HCT116 (cell line): ENCODE measurements around the gene GNB1. TPM values are rescaled to one million over a fixed set of nuclear protein-coding genes. Genes with fewer than 3 reads are reported as not detected.

Source experiments
- ATAC-seq: fragments of 200-7000 bp; cut with Tn5 transposase; 2 replicates; pipeline ENCODE4 v1.9.1; 2020; ENCODE audit warnings: mild to moderate bottlenecking, moderate library complexity
- BruUV-seq: library from RNA; stranded (reverse); fragments of 400-500 nt; replicated peaks from 2 replicates; lab custom pipeline; 2021; lab: Mats Ljungman, UMichigan
- CTCF ChIA-PET: fragments of 300-600 bp; sonication (Branson Sonifier 250); formaldehyde crosslinking; loops from one replicate; lab custom pipeline; 2021; ENCODE audit warnings: antibody characterized with exemption; lab: Charles Lee
- POLR2A ChIA-PET: fragments of 300-600, 350-600 bp; sonication (Branson Sonifier 250); formaldehyde crosslinking; loops from one replicate; lab custom pipeline; 2021; ENCODE audit warnings: antibody characterized with exemption; lab: Charles Lee
- RAD21 ChIA-PET, 2 experiments: fragments of 300-600 bp; sonication (Branson Sonifier 250); formaldehyde crosslinking; loops; one replicate each; lab custom pipeline; 2023; ENCODE audit warnings: low total read pairs in 2 of 2; ENCODE audit not compliant: uncharacterized antibody in 2 of 2, unreplicated experiment in 2 of 2, low non-redundant PET in 1 of 2; lab: Charles Lee
- DNase-seq: peaks from one replicate; pipeline ENCODE4 v3.0.0-alpha.2; 2010; ENCODE audit warnings: low read depth, low spot score
- H2AFZ ChIP-seq: fragments of 200-600 bp; shearing (Covaris generic), sonication (generic); 2 replicates; pipeline ENCODE4 v1.6.1; 2017; ENCODE audit warnings: low read depth, mixed run types, mixed read lengths, antibody characterized with exemption, low read length; ENCODE audit not compliant: poor library complexity, severe bottlenecking
- H3K27ac ChIP-seq: 2 replicates; pipeline ENCODE4 v1.5.1; 2012; ENCODE audit warnings: low read depth, low read length
- H3K27me3 ChIP-seq: fragments of 200-600 bp; sonication (generic); 2 replicates; pipeline ENCODE4 v1.6.1; 2016; ENCODE audit warnings: mixed run types, low read length, mixed read lengths; ENCODE audit not compliant: insufficient read depth
- H3K36me3 ChIP-seq, 2 experiments: fragments of 200-500 bp in 1 of 2; fragments of 200-600 bp in 1 of 2; sonication (Bioruptor generic) in 1 of 2; sonication (generic) in 1 of 2; 2 replicates each; pipeline versions ENCODE4 v1.5.1 to v1.6.1; 2014 to 2016; ENCODE audit warnings: low read length in 2 of 2, inconsistent platforms in 1 of 2, mixed read lengths in 1 of 2, mixed run types in 1 of 2; ENCODE audit not compliant: insufficient read depth in 2 of 2, control insufficient read depth in 1 of 2
- H3K4me1 ChIP-seq, 2 experiments: fragments of 200-600 bp in 1 of 2; sonication (generic) in 1 of 2; 2 replicates each; pipeline versions ENCODE4 v1.5.1 to v1.6.1; 2012 to 2017; ENCODE audit warnings: low read length in 2 of 2, inconsistent platforms in 1 of 2, mild to moderate bottlenecking in 1 of 2, mixed read lengths in 1 of 2, mixed run types in 1 of 2, moderate library complexity in 1 of 2; ENCODE audit not compliant: insufficient read depth in 2 of 2, control insufficient read depth in 1 of 2
- H3K4me2 ChIP-seq: fragments of 200-600 bp; sonication (generic); 2 replicates; pipeline ENCODE4 v1.6.1; 2017; ENCODE audit warnings: mixed run types, low read length, mixed read lengths
- H3K4me3 ChIP-seq, 2 experiments: fragments of 200-600 bp in 1 of 2; sonication (generic) in 1 of 2; replicated peaks in 1 of 2; 2 replicates each; pipeline ENCODE4 v1.5.1; 2011 to 2016; ENCODE audit warnings: low read length in 2 of 2, control low read depth in 1 of 2, low read depth in 1 of 2, mild to moderate bottlenecking in 1 of 2, mixed read lengths in 1 of 2, mixed run types in 1 of 2
- H3K79me2 ChIP-seq: fragments of 200-600 bp; sonication (generic); 2 replicates; pipeline ENCODE4 v1.6.1; 2017; ENCODE audit warnings: mild to moderate bottlenecking, mixed run types, low read length, moderate library complexity, mixed read lengths; ENCODE audit not compliant: insufficient read depth
- H3K9ac ChIP-seq: fragments of 200-600 bp; sonication (generic); 2 replicates; pipeline ENCODE4 v1.6.1; 2016; ENCODE audit warnings: low read length, mixed read lengths
- H3K9me2 ChIP-seq: fragments of 200-600 bp; sonication (generic), shearing (Covaris generic); 2 replicates; pipeline ENCODE4 v1.6.1; 2017; ENCODE audit warnings: mixed run types, mild to moderate bottlenecking, moderate library complexity; ENCODE audit not compliant: insufficient read depth
- H3K9me3 ChIP-seq, 2 experiments: fragments of 200-500 bp in 1 of 2; fragments of 200-600 bp in 1 of 2; sonication (Bioruptor generic) in 1 of 2; sonication (generic) in 1 of 2; 2 replicates each; pipeline ENCODE4 v1.6.1; 2014 to 2017; ENCODE audit warnings: low read length in 2 of 2, mixed read lengths in 2 of 2, inconsistent platforms in 1 of 2, low read depth in 1 of 2, mild to moderate bottlenecking in 1 of 2, mixed run types in 1 of 2, moderate library complexity in 1 of 2; ENCODE audit not compliant: control insufficient read depth in 1 of 2, insufficient read depth in 1 of 2
- H4K20me1 ChIP-seq: fragments of 200-600 bp; sonication (generic), shearing (Covaris generic); 2 replicates; pipeline ENCODE4 v1.6.1; 2017; ENCODE audit warnings: mixed run types, mild to moderate bottlenecking, moderate library complexity; ENCODE audit not compliant: insufficient read depth
- CBX3 ChIP-seq: IDR thresholded peaks from 2 replicates; pipeline ENCODE4 v1.6.1; 2012; ENCODE audit warnings: low read depth
- EGR1 ChIP-seq: IDR thresholded peaks from 2 replicates; pipeline ENCODE4 v1.6.1; 2012; ENCODE audit warnings: low read depth
- FOSL1 ChIP-seq: IDR thresholded peaks from 2 replicates; pipeline ENCODE4 v1.6.1; 2012; ENCODE audit warnings: low read depth
- JUND ChIP-seq: IDR thresholded peaks from 2 replicates; pipeline ENCODE4 v1.6.1; 2012
- POLR2A ChIP-seq: IDR thresholded peaks from 2 replicates; pipeline ENCODE4 v1.7.0; 2011; ENCODE audit warnings: borderline replicate concordance; ENCODE audit not compliant: insufficient read depth, insufficient read length; ENCODE audit errors: extremely low read depth
- RAD21 ChIP-seq: IDR thresholded peaks from 2 replicates; pipeline ENCODE4 v1.6.1; 2012; ENCODE audit warnings: low read depth, mild to moderate bottlenecking
- SIN3A ChIP-seq: IDR thresholded peaks from 2 replicates; pipeline ENCODE4 v1.6.1; 2012; ENCODE audit warnings: low read depth
- ZFX ChIP-seq: fragments of 450-650 bp; IDR thresholded peaks from 2 replicates; pipeline ENCODE4 v1.6.1; 2017
- ZNF274 ChIP-seq: fragments of 200-500 bp; sonication (Bioruptor generic); IDR thresholded peaks from 2 replicates; pipeline ENCODE4 v1.6.1; 2014; ENCODE audit warnings: mild to moderate bottlenecking, low read depth, low read length, inconsistent platforms
- intact Hi-C: fragments of 100-400 bp; cut with micrococcal nuclease; formaldehyde crosslinking; loops from 2 replicates; pipeline ENCODE4 v1.10.0; 2022
- total RNA-seq: library from RNA; stranded (reverse); gene quantifications from one replicate; pipeline ENCODE4 v1.2.1, GENCODE V29; 2021; ENCODE audit not compliant: unreplicated experiment
- TF ChIP-seq, protein P1 (sequence below): IDR thresholded peaks from 2 replicates; pipeline ENCODE4 v1.6.1; 2012

Gene GNB1
- total RNA-seq, 1 experiment from 2014 or later: 371 TPM

DNA sequence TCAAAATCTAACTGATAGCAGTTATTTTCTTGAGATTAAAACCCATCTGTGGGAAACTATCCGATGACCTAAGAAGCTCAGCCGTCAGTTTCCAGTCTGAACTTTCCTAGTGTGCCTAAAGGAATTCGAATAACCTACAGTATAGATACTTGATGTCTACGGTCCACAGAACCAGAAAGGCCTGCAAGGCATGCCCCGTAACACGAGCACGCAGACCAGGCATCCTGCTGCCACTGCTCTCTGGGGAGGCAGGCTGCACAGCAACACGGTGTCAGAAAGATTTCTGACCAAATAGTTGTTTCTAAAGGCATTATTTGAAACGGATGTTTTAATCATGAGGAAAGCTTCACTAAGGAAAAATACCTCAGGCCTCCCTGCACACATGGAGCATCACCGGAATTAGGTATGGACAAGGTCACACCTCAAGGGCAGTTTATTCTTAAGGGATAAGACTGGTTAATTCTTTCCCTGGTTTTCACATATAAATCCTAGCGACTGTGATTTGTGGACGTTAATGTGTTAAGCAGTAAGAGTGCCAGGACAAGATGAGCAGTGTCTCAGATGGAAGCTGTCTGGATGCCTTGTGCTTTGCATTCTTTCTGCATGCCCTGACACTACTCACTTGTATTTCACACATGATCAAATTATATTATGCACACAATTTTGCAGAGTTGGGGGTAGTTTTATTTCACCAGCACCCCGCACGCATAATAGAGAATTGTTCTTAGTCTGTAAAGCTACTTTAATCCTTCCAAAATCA, 63.6 kb downstream of the GNB1 start (continued):
- TF ChIP-seq EGR1: no peak
- no peak for TF ChIP-seq FOSL1
- no peak for TF ChIP-seq SIN3A
- no peak for TF ChIP-seq RAD21
- no peak for TF ChIP-seq POLR2A
- TF ChIP-seq, protein P1, sequence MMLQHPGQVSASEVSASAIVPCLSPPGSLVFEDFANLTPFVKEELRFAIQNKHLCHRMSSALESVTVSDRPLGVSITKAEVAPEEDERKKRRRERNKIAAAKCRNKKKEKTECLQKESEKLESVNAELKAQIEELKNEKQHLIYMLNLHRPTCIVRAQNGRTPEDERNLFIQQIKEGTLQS: no peak
- no peak for TF ChIP-seq ZFX
- TF ChIP-seq, all 23 proteins: peak for 0

- Histone ChIP-seq H3K36me3 (peaks cover 8 to 13% of the 10 kb centered on the region in 2 experiments), H2AFZ (no peak overlapping the region), H3K79me2 (peaks cover 83% of the 10 kb centered on the region), H3K4me2 (no peak overlapping the region), H3K27ac (no peak overlapping the region), H3K9me3 (no peaks in the 10 kb centered on the region), H4K20me1 (peaks cover 6% of the 10 kb centered on the region; the same call in 1 of the 2 replicates), H3K4me1 (peaks cover 6 to 13% of the 10 kb centered on the region in 2 experiments; a peak in 3 of 4 replicates), H3K9ac (no peak overlapping the region), H3K9me2 (no peaks in the 10 kb centered on the region), H3K27me3 (no peaks in the 10 kb centered on the region), H3K4me3 (no peak overlapping the region)
- intact Hi-C loops: no loop called here
- DNase-seq (no peak), ATAC-seq (no peak)
- TF ChIP-seq CBX3 (no peak), ZNF274 (no peak), JUND (no peak), EGR1 (no peak)
- ChIA-PET POLR2A (no interaction called here), CTCF (interaction anchor here (0.6 kb wide), 1 partner anchor 170 kb away, joined by 3 read pairs; no protein-coding TSS in a partner anchor), RAD21 (no interaction called here)
- BruUV-seq: no TSS peak
These were observed 64.4 kb downstream of the GNB1 start for GRCh38 chr1:1826356-1827088.
